Sigmoid colon (tissue), 7 donors: Measurements from ENCODE around the gene SECTM1. TPM values are rescaled to one million over a fixed set of nuclear protein-coding genes. Genes with fewer than 3 reads are reported as not detected.
A peak's percentile ranks its signal among the peaks of the same experiment; 100 is the strongest.

Experiments
- DNase-seq: peaks from one replicate; pipeline ENCODE4 v3.0.0-alpha.2; 2019
- H3K27ac ChIP-seq, 4 donors: fragments of 200-600 bp; sonication (generic); one replicate each; pipeline ENCODE4 v1.5.1; 2016 to 2019; ENCODE audit warnings: mild to moderate bottlenecking in 1 of 4
- H3K27me3 ChIP-seq, 3 donors: fragments of 200-600 bp; sonication (generic); one replicate each; pipeline ENCODE4 v1.5.1; 2019; ENCODE audit warnings: mild to moderate bottlenecking in 1 of 3
- H3K36me3 ChIP-seq, 4 donors: fragments of 200-600 bp; sonication (generic); one replicate each; pipeline ENCODE4 v1.5.1; 2016 to 2019
- H3K4me1 ChIP-seq, 4 donors: fragments of 200-600 bp; sonication (generic); one replicate each; pipeline ENCODE4 v1.5.1; 2017 to 2019
- H3K4me3 ChIP-seq, 4 donors: fragments of 200-600 bp; sonication (generic); one replicate each; pipeline ENCODE4 v1.5.1; 2017 to 2019; ENCODE audit warnings: mild to moderate bottlenecking in 2 of 4, moderate library complexity in 1 of 4
- H3K9me3 ChIP-seq, 4 donors: fragments of 200-600 bp in 3 of 4; sonication (generic) in 3 of 4; one replicate each; pipeline versions ENCODE4 v1.5.1 to v1.6.1; 2013 to 2019
- EP300 ChIP-seq, 4 donors: sonication (generic); formaldehyde crosslinking; IDR thresholded peaks; one replicate each; pipeline ENCODE4 v1.6.1; 2017; ENCODE audit warnings: antibody characterized with exemption in 4 of 4
- POLR2A ChIP-seq, 2 donors: fragments of 450-650 bp; IDR thresholded peaks; one replicate each; pipeline ENCODE4 v1.6.1; 2016; ENCODE audit warnings: antibody characterized with exemption in 2 of 2, mild to moderate bottlenecking in 2 of 2, moderate library complexity in 2 of 2
- POLR2AphosphoS5 ChIP-seq, 4 donors: sonication (generic); formaldehyde crosslinking; IDR thresholded peaks; one replicate each; pipeline ENCODE4 v1.6.1; 2017; ENCODE audit warnings: antibody characterized with exemption in 4 of 4
- WGBS, 2 donors: extraction: QIAGEN DNeasy Blood & Tissue Kit; methylation state at CpG; one replicate each; pipeline ENCODE4 v1.1.7; 2013; 5-methylcytosine and 5-hydroxymethylcytosine counted together
- intact Hi-C: fragments of 100-400 bp; cut with DNase I; formaldehyde crosslinking; loops from one replicate; pipeline ENCODE4 v1.15.1; 2023
- polyA plus RNA-seq, 3 donors: library from polyadenylated mRNA; stranded (reverse); fragments of 200-250 nt; gene quantifications; one replicate each; pipeline ENCODE4 v1.2.3, GENCODE V29; 2013
- total RNA-seq, 4 donors: library from RNA; depleted of rRNA; stranded (reverse); fragments of >200 nt; gene quantifications; one replicate each; pipeline ENCODE4 v1.1.0, GENCODE V29; 2016
- TF ChIP-seq, protein P1 (sequence below), 4 experiments: fragments of 450-650 bp in 3 of 4; fragments of 200-600 bp in 1 of 4; IDR thresholded peaks; one replicate each; pipeline ENCODE4 v1.5.1; 2016 to 2019; ENCODE audit warnings: antibody characterized with exemption in 4 of 4, mild to moderate bottlenecking in 3 of 4, moderate library complexity in 2 of 4
- donor health status: healthy with polysubstance abuse.
- donor health status: Bipolar disorder and iron deficiency.
- donor health status: healthy.

The SECTM1 gene
- total and polyA plus RNA-seq, 7 donors = 8.4 to 105 (median 56.9) TPM

DNA sequence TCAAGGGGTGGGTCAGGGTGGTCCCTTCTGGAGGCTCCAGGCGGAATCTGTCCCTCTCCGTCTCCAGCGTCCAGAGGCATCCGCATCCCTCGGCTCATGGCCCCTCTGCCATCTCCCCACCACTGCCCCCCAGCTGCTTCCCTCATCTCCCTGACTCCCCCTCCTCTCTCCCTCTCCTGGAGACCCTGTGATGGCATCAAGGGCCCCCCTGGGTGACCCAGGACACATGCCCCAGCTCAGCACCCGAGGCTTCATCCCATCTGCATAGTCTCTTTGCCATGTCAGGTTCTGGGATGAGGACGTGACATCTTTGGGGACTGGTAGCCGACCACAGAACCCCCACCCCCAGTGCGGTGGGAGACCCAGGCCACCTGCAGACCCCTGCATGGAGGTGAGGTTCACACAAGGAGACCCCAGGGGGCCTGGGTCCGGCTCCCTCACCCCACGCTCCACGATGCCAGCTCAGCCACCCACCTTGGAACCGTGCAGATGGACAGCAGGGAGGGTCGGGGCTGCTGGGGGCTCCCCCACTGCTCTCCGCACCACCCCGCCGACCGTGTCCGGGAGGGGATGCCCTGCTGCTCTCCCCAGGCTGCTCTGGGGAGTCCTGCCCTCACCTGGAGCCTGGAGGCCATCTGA lies 3.8 kb downstream of the SECTM1 start:
- Histone ChIP-seq H3K36me3 (peaks cover 0 to 5% (median 0%) of the 10 kb centered on the region in 4 donors), H3K27me3 (no peaks in the 10 kb centered on the region), H3K4me3 (no peak overlapping the region), H3K4me1 (peaks cover 0 to 45% (median 40%) of the 10 kb centered on the region in 4 donors), H3K9me3 (no peaks in the 10 kb centered on the region), H3K27ac (peak overlapping the region in 1 of 4 donors; percentile 83)
- intact Hi-C loops = loop anchor here (5.0 to 10.0 kb wide), 2 partner anchors 33 to 265 kb away; no protein-coding TSS in a partner anchor
- WGBS, 2 donors = 53 to 79% methylated on average over 19 of the region's 19 CpGs
- no peak for DNase-seq
- TF ChIP-seq, protein P1, sequence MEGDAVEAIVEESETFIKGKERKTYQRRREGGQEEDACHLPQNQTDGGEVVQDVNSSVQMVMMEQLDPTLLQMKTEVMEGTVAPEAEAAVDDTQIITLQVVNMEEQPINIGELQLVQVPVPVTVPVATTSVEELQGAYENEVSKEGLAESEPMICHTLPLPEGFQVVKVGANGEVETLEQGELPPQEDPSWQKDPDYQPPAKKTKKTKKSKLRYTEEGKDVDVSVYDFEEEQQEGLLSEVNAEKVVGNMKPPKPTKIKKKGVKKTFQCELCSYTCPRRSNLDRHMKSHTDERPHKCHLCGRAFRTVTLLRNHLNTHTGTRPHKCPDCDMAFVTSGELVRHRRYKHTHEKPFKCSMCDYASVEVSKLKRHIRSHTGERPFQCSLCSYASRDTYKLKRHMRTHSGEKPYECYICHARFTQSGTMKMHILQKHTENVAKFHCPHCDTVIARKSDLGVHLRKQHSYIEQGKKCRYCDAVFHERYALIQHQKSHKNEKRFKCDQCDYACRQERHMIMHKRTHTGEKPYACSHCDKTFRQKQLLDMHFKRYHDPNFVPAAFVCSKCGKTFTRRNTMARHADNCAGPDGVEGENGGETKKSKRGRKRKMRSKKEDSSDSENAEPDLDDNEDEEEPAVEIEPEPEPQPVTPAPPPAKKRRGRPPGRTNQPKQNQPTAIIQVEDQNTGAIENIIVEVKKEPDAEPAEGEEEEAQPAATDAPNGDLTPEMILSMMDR (IDR thresholded peaks at IDR 0.05) = no peak
- no peak for TF ChIP-seq EP300 (IDR thresholded peaks at IDR 0.05)
- TF ChIP-seq POLR2AphosphoS5 (IDR thresholded peaks at IDR 0.05) = no peak
- TF ChIP-seq POLR2A (IDR thresholded peaks at IDR 0.05) = no peak

DNA sequence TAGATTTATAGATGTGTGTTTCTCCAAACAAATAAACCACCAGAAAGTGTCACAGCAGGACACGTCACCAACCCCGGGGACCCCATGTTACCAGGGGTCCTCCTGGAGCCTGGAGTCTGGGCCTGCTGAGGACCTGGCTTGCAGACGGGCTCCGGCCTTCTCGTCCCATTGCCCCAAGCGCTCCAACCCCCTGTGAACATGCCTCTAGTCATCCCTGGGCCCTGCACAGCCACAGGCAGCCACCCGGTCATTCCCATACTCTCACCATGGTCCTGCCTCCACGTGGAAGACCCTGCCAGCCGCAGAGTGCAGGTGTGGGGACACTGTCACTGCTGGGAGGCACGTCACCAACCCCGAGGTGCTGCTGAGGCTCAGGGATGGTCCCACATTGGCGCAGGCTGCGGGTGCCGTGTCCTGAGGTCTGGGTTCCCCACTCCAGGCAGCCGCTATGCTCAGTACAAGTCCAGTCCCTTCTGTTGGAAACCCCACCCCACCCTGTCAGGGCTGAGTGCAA lies 4.5 kb downstream of the SECTM1 start:
- no peak overlapping the region for H3K4me3 ChIP-seq
- no peak overlapping the region for H3K27ac ChIP-seq
- WGBS, 2 donors = 50 to 83% methylated on average over 15 of the region's 15 CpGs
- no peaks in the 10 kb centered on the region for H3K9me3 ChIP-seq
- H3K36me3 ChIP-seq = peaks cover 0 to 5% (median 0%) of the 10 kb centered on the region in 4 donors
- H3K27me3 ChIP-seq = no peaks in the 10 kb centered on the region
- intact Hi-C loops = no loop called here
- no peak for TF ChIP-seq EP300 (IDR thresholded peaks at IDR 0.05)
- peaks cover 0 to 38% (median 33%) of the 10 kb centered on the region in 4 donors for H3K4me1 ChIP-seq
- no peak for DNase-seq

DNA sequence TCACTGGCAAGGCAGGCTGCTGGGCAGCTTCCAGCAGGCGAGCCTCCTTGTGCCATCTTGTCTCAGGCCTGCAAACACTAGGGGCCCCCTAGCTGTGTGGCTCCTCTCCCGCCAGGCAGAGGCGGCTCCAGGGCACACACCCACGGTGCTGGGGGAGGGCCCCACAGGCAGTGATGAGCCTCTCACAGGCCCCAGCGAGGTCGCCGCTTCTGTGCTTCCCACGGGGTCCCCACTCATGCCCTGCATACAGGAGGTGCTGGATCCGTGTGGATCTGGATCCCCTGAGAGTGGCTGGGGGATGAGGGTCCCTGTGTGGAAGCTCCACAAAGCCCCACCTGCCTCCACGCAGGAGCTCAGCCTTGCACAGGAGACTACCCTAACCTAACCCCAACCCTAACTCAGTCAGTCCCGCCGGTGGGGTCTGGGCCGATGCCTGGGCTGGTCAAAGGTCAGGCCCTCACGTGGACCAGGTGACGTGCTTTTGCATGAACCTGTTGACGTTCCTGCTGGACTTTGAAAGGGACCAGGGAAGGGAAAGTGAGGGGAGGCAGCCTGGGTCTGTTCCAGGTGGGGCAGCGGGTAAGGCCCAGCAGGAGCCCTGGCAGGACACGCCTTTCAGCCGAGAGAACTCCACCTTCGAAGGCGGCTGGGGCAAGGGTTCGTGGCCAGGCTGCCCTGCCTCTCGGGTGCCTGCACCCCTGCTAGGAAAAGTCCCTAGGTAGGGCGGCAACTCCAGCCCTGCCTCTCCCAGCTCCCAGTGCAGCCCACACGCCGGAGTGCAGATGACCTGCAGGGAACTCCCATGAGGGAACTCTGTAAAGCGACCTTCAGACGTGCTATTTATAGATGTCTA lies 5.2 kb downstream of the SECTM1 start:
- no peaks in the 10 kb centered on the region for H3K27me3 ChIP-seq
- 14 to 66% methylated on average over 28 of the region's 28 CpGs for WGBS, 2 donors
- H3K27ac ChIP-seq = peak overlapping the region in 1 of 4 donors; percentile 0
- peaks cover 0 to 33% (median 28%) of the 10 kb centered on the region in 4 donors for H3K4me1 ChIP-seq
- peaks cover 0 to 5% (median 0%) of the 10 kb centered on the region in 4 donors for H3K36me3 ChIP-seq
- TF ChIP-seq, protein P1 (IDR thresholded peaks at IDR 0.05) = no peak
- TF ChIP-seq POLR2AphosphoS5 (IDR thresholded peaks at IDR 0.05) (no peak), POLR2A (IDR thresholded peaks at IDR 0.05) (no peak), EP300 (IDR thresholded peaks at IDR 0.05) (no peak)
- no peak for DNase-seq
- no peak overlapping the region for H3K4me3 ChIP-seq
- intact Hi-C loops = no loop called here
- no peaks in the 10 kb centered on the region for H3K9me3 ChIP-seq

DNA sequence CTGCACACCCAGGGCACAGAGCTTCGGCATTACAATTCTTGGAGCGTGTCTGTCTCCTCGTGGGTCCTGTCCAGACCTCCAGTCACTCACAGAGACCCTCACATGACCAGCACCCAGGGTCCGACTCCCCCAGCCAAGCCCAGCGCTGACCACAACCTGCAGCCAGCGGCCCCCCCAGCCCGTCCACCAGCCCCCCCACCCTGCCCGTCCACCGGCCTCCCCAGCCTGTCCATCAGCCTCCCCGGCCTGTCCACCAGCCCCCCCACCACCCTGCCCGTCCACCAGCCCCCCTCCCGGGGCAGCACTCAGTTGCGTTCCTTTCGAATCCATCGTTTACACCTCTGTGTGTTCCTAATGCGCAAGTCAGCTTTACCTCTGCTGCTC lies 5.8 kb downstream of the SECTM1 start:
- Histone ChIP-seq H3K4me1 (peaks cover 0 to 27% (median 22%) of the 10 kb centered on the region in 4 donors), H3K4me3 (no peak overlapping the region), H3K9me3 (no peaks in the 10 kb centered on the region), H3K27ac (peak overlapping the region in 1 of 4 donors; percentile 0), H3K27me3 (no peaks in the 10 kb centered on the region), H3K36me3 (peaks cover 0 to 5% (median 0%) of the 10 kb centered on the region in 4 donors)
- WGBS, 2 donors = 46 to 70% methylated on average over 16 of the region's 16 CpGs
- TF ChIP-seq, protein P1 (IDR thresholded peaks at IDR 0.05) = no peak
- no peak for TF ChIP-seq POLR2AphosphoS5 (IDR thresholded peaks at IDR 0.05)
- TF ChIP-seq EP300 (IDR thresholded peaks at IDR 0.05) = no peak
- no peak for TF ChIP-seq POLR2A (IDR thresholded peaks at IDR 0.05)
- intact Hi-C loops = no loop called here
- DNase-seq = no peak

DNA sequence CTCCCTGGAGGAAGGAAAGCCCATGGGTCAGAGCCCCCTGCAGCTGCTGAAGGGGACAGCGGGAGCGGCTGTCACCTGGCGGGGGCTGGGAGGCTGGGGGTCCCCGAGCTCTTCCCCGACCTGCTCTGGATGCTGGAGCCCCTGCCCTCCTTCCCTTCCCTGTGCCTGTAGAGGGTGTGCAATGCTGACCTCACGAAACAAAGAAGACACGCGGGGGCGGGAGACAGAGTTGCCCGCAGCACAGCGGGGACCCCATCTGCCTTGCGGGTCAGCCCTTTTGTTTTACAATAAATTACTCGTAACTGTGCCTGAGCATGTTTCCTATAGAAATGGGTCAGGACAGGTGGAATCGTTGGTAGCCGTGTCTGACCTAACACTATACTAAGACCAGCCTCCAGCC lies 6.3 kb downstream of the SECTM1 start:
- Histone ChIP-seq H3K27me3 (no peaks in the 10 kb centered on the region), H3K36me3 (peaks cover 0 to 5% (median 0%) of the 10 kb centered on the region in 4 donors), H3K4me3 (no peak overlapping the region), H3K4me1 (peaks cover 0 to 22% (median 18%) of the 10 kb centered on the region in 4 donors), H3K9me3 (no peaks in the 10 kb centered on the region), H3K27ac (no peak overlapping the region)
- TF ChIP-seq, protein P1 (IDR thresholded peaks at IDR 0.05) = no peak
- TF ChIP-seq POLR2A (IDR thresholded peaks at IDR 0.05) (no peak), EP300 (IDR thresholded peaks at IDR 0.05) (no peak), POLR2AphosphoS5 (IDR thresholded peaks at IDR 0.05) (no peak)
- no peak for DNase-seq
- intact Hi-C loops = no loop called here
- WGBS, 2 donors = 85 to 86% methylated on average over 15 of the region's 15 CpGs
